Panc1 (cell line): Measurements from ENCODE around the gene ITGAL. TPM values are rescaled to one million over a fixed set of nuclear protein-coding genes. Genes with fewer than 3 reads are reported as not detected.
A peak's percentile ranks its signal among the peaks of the same experiment; 100 is the strongest.
"Not testable (repeated sequence)": the region's sequence is repeated elsewhere in the genome, so short reads cannot be mapped to it uniquely, and the experiment has no call there.

Source experiments
- ATAC-seq: fragments of 200-7000 bp; cut with Tn5 transposase; 2 replicates; pipeline ENCODE4 v1.9.1; 2020; ENCODE audit warnings: mild to moderate bottlenecking, moderate library complexity
- BruUV-seq: library from RNA; stranded (reverse); fragments of 400-500 nt; replicated peaks from 2 replicates; lab custom pipeline; 2021; lab: Mats Ljungman, UMichigan
- CTCF ChIA-PET: fragments of 300-600 bp; sonication (Branson Sonifier 250); formaldehyde crosslinking; loops from one replicate; lab custom pipeline; 2022; ENCODE audit warnings: antibody characterized with exemption; lab: Charles Lee
- POLR2A ChIA-PET: fragments of 300-600 bp; sonication (Branson Sonifier 250); formaldehyde crosslinking; loops from one replicate; lab custom pipeline; 2022; ENCODE audit warnings: antibody characterized with exemption; lab: Charles Lee
- DNase-seq: peaks from one replicate; pipeline ENCODE4 v3.0.0-alpha.2; 2010; ENCODE audit warnings: low read depth, low spot score
- H3K27ac ChIP-seq: 2 replicates; pipeline ENCODE4 v1.5.1; 2011; ENCODE audit warnings: mild to moderate bottlenecking, low read length, inconsistent platforms
- H3K27me3 ChIP-seq: fragments of 200-500 bp; sonication (Bioruptor generic); 2 replicates; pipeline ENCODE4 v1.6.0; 2014; ENCODE audit warnings: low read length, inconsistent platforms; ENCODE audit not compliant: control insufficient read depth, insufficient read depth
- H3K36me3 ChIP-seq: fragments of 200-500 bp; sonication (Bioruptor generic); 2 replicates; pipeline ENCODE4 v1.5.1; 2014; ENCODE audit warnings: inconsistent platforms, mild to moderate bottlenecking, low read length, moderate library complexity; ENCODE audit not compliant: control insufficient read depth, insufficient read depth
- H3K4me1 ChIP-seq: 2 replicates; pipeline ENCODE4 v1.5.1; 2011; ENCODE audit warnings: inconsistent platforms, mild to moderate bottlenecking, low read length, moderate library complexity; ENCODE audit not compliant: control insufficient read depth, insufficient read depth
- H3K4me3 ChIP-seq, 2 experiments: 2 replicates each; pipeline ENCODE4 v1.5.1; 2011 to 2012; ENCODE audit warnings: low read depth in 2 of 2, low read length in 2 of 2, mild to moderate bottlenecking in 2 of 2, inconsistent platforms in 1 of 2, moderate library complexity in 1 of 2
- H3K9me3 ChIP-seq: fragments of 200-500 bp; sonication (Bioruptor generic); 2 replicates; pipeline ENCODE4 v1.5.1; 2014; ENCODE audit warnings: low read depth, mild to moderate bottlenecking, inconsistent platforms, low read length, moderate library complexity; ENCODE audit not compliant: control insufficient read depth, insufficient read depth
- POLR2AphosphoS5 ChIP-seq: IDR thresholded peaks from 2 replicates; pipeline ENCODE4 v1.6.1; 2012; ENCODE audit warnings: mild to moderate bottlenecking, low read depth, low read length, moderate library complexity
- REST ChIP-seq, 2 experiments: IDR thresholded peaks; 2 replicates each; pipeline ENCODE4 v1.6.1; 2011 to 2012; ENCODE audit warnings: low read depth in 2 of 2, control low read depth in 1 of 2, low read length in 1 of 2, mild to moderate bottlenecking in 1 of 2, moderate library complexity in 1 of 2; ENCODE audit not compliant: insufficient read depth in 1 of 2
- SIN3A ChIP-seq: IDR thresholded peaks from 2 replicates; pipeline ENCODE4 v1.6.1; 2012; ENCODE audit warnings: low read depth, mild to moderate bottlenecking, low read length, moderate library complexity, borderline replicate concordance; ENCODE audit not compliant: insufficient read depth
- TCF7L2 ChIP-seq: IDR thresholded peaks from 2 replicates; pipeline ENCODE4 v1.6.1; 2011; ENCODE audit warnings: mild to moderate bottlenecking, low read depth, low read length, inconsistent platforms
- in situ Hi-C: cut with HindIII; loops from 2 replicates; pipeline ENCODE4 v1.10.0; 2016; ENCODE audit warnings: low sequenced_read_pairs, low pct_unique_long_range_greater_than_20kb
- intact Hi-C: fragments of 100-400 bp; cut with micrococcal nuclease; formaldehyde crosslinking; loops from one replicate; pipeline ENCODE4 v1.10.0; 2022; ENCODE audit not compliant: unreplicated experiment
- total RNA-seq: library from RNA; stranded (reverse); gene quantifications from one replicate; pipeline ENCODE4 v1.2.1, GENCODE V29; 2021; ENCODE audit not compliant: unreplicated experiment
- TF ChIP-seq, protein P1 (sequence below): fragments of 450-650 bp; IDR thresholded peaks from 2 replicates; pipeline ENCODE4 v1.5.1; 2017; ENCODE audit warnings: mild to moderate bottlenecking

ITGAL gene
- total RNA-seq, 1 experiment from 2014 or later = 0.54 TPM

DNA sequence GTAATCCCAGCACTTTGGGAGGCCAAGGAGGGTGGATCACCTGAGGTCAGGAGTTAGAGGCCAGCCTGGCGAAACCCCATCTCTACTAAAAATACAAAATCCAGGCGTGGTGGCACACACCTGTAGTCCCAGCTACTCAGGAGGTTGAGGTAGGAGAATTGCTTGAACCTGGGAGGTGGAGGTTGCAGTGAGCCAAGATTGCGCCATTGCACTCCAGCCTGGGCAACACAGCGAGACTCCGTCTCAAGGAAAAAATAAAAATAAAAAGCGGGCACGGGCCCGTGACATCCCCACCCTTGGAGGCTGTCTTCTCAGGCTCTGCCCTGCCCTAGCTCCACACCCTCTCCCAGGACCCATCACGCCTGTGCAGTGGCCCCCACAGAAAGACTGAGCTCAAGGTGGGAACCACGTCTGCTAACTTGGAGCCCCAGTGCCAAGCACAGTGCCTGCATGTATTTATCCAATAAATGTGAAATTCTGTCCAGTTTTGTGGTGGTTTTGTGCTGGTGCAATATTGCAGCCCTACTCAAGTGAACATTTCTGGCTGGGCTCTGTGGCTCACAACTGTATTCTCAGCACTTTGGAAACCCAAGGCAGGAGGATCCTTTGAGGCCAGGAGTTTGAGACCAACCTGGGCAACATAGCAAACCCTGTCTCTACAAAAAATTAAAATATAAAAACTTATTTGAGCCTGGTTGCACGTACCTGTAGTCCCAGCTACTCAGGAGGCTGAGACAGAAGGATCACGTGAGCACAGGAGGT is 50.3 kb downstream of the ITGAL start:
- not testable (repeated sequence) for BruUV-seq, ATAC-seq
- intact Hi-C loops = loop anchor here (10.0 kb wide), 1 partner anchor 78 kb away; the partner anchor contains the start of gene SEPHS2

GRCh38 chr16:30523768-30524574 is 51.4 kb downstream of the ITGAL start:
- no peaks in the 10 kb centered on the region for H3K9me3 ChIP-seq
- POLR2A ChIA-PET = no interaction called here
- no peak overlapping the region for H3K27ac ChIP-seq
- no peaks in the 10 kb centered on the region for H3K27me3 ChIP-seq
- peaks cover 17% of the 10 kb centered on the region for H3K4me1 ChIP-seq
- CTCF ChIA-PET = no interaction called here
- no peaks in the 10 kb centered on the region for H3K36me3 ChIP-seq
- no TSS peak for BruUV-seq
- H3K4me3 ChIP-seq = no peak overlapping the region
- ATAC-seq = no peak
- TF ChIP-seq SIN3A (no peak), POLR2AphosphoS5 (no peak), TCF7L2 (no peak), REST (IDR thresholded peaks at IDR 0.05; ENCODE audit: insufficient read depth in 1 of 2, low read depth in 2 of 2, low read length in 1 of 2) (no peak)
- TF ChIP-seq, protein P1, sequence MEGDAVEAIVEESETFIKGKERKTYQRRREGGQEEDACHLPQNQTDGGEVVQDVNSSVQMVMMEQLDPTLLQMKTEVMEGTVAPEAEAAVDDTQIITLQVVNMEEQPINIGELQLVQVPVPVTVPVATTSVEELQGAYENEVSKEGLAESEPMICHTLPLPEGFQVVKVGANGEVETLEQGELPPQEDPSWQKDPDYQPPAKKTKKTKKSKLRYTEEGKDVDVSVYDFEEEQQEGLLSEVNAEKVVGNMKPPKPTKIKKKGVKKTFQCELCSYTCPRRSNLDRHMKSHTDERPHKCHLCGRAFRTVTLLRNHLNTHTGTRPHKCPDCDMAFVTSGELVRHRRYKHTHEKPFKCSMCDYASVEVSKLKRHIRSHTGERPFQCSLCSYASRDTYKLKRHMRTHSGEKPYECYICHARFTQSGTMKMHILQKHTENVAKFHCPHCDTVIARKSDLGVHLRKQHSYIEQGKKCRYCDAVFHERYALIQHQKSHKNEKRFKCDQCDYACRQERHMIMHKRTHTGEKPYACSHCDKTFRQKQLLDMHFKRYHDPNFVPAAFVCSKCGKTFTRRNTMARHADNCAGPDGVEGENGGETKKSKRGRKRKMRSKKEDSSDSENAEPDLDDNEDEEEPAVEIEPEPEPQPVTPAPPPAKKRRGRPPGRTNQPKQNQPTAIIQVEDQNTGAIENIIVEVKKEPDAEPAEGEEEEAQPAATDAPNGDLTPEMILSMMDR = no peak
- intact Hi-C loops (loop anchor here (10.0 kb wide), 1 partner anchor 79 kb away; the partner anchor contains the start of gene SEPHS2), in situ Hi-C loops (no loop called here)
- DNase-seq = no peak

More for the DNA sequence above, 50.3 kb downstream of the ITGAL start:
- TF ChIP-seq POLR2AphosphoS5 = peak; percentile 21; the same call in 1 of the 2 replicates
- H3K36me3 ChIP-seq, CTCF ChIA-PET, H3K27ac ChIP-seq, POLR2A ChIA-PET, DNase-seq, H3K4me3 ChIP-seq, in situ Hi-C loops, H3K27me3 ChIP-seq, H3K9me3 ChIP-seq: not testable (repeated sequence)
- H3K4me1 ChIP-seq = peaks cover 15% of the 10 kb centered on the region
